G401.6 (cell line): Measurements from ENCODE around the gene MRPL58.

ENCODE experiments used
- FAIRE-seq: peaks from 2 replicates; lab custom pipeline; 2012; peaks lifted over from hg19 to GRCh38; lab: Jason Lieb, UNC

The MRPL58 gene

DNA sequence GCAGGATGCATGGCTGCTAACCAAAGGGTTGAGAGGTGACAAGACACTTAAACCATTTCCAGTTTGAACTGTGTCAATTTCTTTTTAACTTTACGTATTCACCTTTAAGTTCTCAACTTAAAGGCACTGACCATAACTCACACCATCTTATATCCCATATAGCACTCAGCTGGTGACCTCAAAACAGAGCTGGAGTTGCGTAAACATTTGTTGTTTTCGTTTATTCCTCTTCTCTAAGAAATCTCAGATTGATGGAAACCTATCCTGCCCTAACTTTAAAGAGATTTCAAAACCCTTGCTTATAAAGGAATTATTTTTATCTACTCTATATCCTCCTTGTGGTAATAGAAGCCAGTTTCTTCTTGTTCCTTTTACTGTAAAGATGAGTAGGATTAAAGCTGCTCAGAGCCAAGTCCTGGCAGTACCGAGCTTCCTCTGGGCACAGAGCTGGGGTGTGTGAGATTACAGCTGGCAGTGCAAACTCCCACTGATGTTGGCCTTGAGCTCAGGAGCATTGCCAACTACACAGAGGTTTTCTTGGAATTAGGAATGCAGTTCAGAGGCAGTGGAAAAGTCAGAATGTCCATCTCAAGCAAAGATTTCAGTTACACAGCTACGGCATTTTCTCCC lies 35.9 kb downstream of the MRPL58 start:
- no peak for FAIRE-seq

DNA sequence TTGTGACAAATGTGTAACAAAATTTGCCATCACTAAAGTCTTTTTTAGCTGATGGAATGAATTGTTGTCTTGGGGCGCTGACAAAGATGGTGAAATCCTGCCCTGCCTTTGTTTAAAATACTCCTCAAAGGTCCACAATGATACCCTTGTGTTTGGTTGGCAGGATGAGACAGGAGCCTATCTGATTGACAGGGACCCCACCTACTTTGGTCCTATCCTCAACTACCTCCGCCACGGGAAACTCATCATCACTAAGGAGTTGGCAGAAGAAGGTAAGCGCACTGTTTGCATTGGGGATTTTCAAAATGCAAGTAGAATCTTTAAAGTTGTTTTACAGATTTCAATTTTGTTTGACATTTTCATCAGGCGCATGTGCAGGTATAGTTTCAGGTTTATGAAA lies 36.6 kb downstream of the MRPL58 start:
- no peak for FAIRE-seq

DNA sequence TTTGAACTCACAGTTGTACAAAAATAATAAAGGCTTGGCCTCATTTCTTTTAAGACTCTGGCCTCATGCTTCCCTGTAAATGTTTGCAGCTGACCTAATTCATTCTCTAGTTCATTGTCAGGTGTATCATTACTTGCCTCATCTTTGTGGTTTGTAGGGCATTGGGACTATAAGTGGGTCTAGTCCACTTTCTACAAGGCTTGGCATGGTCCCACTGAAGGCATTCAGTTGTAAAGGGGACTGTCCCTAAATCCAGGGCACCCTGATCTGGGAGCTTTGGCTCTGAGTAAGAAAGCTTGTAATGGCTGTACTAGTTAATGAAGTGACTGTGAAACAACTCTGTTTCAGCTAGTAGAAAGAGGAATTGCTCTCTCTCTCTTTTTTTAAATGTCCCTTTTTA lies 37.2 kb downstream of the MRPL58 start:
- no peak for FAIRE-seq

DNA sequence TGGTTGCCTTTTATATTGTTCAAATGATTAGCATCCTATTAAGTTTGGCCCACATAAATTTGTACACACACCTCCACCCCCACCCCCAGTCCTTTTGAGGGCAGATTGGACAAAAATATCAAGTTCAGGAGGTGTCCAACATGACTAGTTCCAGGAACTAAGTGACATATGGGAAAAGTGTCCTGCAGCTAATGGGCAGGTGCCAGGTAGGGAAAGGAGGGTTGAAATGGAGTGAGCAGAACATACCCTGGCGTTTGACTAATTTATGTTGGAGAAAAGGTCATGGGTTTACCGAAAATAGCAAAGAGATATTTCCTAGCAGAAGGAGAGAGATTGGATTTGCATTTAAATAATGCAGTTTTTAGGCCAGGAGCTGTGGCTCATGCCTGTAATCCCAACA lies 39.5 kb downstream of the MRPL58 start:
- FAIRE-seq: no peak

DNA sequence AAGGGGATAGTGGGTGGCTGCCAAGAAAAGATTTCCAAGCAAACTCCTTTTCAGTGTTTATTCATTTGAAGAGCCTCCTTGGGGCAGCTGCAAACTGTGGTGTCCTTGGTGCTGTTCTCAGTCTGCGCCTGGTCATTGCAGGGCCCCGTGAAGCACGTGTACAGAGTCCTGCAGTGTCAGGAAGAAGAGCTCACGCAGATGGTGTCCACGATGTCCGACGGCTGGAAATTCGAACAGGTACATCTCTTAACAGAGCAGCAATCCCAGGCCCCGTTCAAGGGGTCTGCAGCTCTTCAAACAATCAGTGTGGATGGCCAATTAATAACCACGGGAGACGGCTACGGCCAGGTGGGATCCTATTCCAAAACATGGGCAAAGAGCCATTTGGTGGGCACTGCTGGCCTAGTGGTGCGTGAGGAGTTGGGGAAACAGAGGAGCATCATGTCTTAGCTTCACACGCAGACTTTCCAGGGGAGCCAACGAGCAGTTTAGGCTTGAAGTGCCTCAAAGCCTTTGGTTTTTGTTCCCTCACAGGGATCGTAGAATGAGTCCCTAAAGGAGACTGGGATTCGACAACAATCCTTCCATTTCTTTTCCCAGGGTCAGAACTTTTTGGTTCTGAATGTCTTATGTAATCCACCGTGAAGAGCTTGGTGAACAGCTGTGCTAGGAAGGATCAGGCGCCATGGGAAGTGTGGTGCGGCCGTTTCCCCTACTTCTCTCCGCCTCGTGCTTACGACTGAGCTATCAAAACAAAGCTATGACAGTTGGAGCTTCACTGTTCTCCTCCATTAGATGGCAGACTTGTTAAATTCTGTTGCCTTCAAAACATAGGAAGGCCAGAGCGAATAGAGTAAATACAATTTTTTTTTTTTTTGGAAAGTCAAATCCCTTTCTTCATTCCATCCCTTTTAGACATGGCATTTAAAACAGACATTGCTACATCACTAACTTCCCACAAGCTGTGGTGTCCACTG lies 47.2 kb downstream of the MRPL58 start:
- FAIRE-seq: peak; percentile 95

DNA sequence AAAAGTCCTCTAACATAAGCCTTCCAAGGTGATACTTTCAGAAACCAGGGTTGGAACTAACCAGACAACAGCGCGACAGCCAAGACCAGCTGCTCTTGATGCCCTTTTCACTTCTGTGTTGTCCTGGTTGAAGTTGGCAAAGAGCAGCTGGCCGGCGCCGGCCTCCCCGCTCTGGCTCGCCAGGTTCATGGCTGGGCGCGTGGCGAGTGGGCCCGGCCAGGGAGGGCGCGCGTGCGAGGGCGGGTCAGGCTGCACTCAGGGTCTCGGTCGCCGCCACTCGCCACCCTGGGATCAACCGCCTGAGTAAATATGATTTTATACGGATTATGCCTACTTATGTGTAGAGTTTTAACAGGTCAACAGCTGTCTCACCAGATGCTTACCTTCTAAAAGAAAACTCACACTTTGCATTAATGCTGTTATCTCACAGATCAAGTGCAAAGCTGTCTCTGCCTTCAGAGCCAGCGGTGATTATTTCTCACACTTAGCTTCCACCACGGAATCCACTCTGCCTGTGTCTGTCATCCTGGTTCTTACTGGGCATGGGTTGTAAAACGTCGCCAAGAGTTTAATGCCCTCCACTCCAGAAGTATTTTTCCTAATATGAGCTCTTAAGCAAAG lies 48.1 kb downstream of the MRPL58 start:
- no peak for FAIRE-seq

DNA sequence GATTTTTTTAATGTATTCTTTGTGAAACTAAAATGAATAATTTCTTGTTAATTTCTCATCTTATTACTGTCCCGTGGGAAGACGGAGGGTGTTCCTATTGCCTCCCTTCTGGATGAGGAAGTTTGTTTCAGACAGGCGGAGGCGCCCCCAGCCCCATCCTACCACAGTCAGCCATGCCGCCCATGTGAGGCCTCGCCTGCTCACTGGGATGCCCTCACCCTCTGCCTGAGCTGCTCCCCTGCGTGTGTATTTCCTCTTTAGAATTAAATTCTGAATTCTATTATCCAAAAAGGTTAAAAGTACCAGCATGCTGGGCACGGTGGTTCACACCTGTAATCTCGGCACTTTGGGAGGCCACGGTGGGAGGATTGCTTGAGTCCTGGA lies 48.6 kb downstream of the MRPL58 start:
- FAIRE-seq: no peak

DNA sequence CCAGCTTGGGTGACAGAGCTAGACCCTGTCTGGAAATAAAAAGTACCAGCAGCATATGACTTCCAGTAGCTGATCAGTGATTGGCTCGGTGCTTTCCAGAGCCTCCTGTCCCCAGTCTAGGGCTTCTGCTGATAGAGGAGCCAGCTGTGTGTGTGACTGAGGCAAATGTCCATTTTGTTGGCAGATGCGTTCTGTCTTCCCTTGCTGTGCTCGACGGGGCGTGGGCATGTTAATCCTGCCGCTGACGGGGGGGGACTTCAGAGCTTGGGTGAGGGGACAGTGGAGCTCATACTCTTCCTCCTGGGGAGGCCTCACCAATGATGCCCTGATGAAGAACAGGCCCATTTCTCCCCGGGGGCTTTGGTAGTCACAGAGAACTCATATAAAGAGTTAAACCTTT lies 49.1 kb downstream of the MRPL58 start:
- no peak for FAIRE-seq

DNA sequence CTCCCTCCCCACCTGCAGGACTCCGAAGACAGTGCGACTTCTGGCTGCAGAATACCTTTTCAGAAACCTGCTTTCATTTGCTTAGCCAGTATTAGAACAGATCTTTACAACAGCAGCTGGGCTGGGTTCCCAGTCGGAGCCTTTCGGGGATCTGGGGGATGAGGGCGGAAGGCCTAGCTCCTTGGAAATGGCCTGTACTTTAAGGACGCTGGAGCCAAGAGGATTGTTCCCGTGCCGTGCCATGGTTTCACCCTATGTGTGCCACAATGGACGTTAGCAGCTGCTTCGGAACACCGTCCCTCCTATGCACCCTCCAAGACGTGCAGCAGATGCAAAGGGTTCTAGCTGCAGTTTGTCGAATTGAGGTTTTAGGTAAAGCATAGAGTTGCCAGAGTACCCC lies 50.7 kb downstream of the MRPL58 start:
- no peak for FAIRE-seq

DNA sequence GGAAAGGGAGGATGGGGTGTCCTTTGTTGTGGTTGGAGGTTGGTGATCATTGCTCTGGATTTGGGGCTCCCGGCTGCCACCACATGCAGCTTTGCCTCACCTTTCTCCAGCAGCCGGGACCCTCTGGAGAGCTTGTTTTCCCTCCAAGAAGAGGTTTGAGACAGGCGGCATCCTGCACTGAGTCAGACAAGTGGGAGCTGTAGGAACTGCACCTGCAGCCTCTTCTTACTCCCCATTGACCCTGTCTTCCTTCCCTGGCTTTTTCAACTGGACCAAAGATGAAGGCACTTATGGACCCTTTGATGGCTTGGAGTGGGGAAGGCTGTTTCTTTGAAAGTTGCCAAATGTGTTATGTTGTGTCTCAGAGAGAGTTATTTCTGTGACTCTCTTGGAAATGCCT lies 51.2 kb downstream of the MRPL58 start:
- no peak for FAIRE-seq

DNA sequence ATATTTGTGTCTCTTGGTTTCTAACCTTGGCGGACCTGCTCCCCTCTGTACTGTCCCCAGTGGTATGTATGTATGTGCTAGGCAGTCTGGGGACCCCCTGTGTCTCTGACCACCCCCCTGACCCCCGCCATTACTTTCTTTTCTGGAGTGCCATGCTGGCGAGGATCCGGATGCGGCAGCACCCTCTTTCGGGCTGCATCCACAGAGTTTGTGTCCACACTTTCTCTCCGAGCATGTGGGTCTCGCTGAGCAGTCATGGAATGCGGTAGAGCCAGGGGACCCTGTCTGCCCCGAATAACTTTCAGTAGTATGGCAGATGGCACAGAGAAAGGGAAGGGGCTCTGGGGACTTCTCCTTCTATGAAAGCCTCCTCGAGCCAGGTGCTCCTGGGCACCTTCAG lies 51.6 kb downstream of the MRPL58 start:
- FAIRE-seq: no peak

DNA sequence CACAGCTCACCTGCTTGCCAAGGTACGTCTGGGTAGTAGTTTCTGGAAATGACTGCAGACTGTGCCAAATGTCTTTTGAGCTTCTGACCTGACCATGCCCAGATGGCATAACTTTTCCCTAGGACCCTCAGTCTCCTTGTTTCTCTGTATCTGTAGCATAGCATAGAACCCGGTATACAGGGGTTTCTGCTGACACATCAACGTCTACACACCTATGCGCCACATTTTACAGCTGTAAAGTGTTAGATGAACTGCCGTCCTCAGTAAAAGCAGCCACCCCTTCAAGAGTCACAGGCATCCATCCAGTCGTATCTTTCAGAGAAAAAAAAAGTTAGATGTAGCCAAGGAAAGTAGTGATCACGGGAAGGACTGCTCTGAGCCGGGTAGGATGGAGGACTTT lies 52.0 kb downstream of the MRPL58 start:
- no peak for FAIRE-seq

DNA sequence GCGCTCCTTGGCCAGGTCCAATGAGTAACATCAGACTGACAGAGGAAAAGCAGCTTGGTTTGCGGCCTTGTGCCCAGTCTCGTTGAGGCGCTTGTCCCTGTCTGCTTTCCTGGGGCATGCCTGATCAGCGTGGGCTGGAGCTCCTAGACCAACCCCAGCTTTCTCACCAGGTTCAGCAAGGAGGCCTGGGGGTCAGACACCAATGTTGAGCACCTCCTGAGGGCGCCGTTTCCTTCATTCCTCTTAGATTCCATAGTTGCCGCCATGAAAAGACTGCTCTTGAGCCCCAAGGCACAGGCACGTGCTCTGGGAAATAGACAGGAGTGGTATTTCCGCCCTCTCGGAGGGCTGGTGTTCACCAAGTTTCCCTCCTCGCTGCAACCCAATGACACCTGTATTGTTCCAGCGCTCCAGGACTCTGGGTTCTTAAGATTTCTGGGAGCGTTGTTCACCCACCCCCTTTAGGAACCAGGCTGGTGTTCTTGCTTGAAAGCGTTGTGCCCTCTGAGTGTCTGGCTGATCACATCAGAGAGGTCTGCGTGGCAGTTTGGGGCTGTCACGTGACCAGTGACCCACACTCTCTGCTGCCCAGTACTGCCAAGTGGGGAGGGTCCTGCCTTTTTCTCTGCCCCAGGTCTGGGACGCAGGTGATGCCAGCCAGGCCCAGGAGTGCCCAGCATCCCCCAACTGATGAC lies 52.5 kb downstream of the MRPL58 start:
- no peak for FAIRE-seq

DNA sequence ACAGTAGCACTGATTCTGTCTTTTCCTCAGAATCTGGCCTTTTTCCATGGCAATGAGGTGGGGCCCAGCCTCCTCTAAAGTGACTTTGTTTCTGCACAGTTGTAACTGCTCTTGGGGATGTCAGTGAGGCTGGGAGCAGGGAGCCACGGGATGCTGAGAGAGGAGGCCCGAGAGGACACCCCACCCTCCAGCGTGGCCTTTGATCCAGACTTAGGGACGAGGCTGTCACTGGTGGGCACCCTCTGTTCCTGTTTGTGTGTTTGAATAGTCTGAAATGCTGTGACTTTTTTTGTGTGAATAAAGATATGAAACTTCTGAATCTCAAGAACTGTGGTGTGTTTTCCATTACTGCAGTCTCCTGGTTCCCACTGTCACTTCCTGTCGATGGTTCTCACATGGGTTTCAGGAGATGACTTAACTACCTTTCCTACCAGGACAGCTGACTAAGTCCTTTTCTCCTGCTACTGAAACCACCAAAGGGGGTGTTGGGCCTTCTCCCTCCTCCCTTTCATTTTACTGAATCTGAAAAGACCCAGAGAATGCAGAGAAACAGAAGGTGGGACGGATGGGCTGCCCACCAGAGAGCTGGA lies 53.2 kb downstream of the MRPL58 start:
- FAIRE-seq: no peak

DNA sequence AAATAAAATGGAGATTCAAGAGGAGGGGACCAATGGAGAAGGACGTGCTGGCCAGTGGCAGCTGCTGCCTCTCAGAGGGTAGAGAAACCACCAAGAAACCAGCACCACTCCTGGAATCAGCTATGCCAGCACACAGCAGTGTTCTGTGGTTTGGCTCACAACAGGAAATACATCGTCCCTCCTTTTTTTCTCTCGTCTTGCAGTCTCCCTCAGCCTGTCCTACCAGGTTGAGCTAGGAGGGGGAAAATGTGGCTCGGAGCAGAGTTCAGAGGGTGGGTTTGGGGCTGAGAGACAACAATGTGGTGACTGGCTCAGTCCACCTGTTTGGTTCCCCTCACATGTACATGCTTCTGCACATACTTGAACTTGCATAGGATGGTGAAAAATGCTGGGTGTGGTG lies 55.4 kb downstream of the MRPL58 start:
- FAIRE-seq: no peak

DNA sequence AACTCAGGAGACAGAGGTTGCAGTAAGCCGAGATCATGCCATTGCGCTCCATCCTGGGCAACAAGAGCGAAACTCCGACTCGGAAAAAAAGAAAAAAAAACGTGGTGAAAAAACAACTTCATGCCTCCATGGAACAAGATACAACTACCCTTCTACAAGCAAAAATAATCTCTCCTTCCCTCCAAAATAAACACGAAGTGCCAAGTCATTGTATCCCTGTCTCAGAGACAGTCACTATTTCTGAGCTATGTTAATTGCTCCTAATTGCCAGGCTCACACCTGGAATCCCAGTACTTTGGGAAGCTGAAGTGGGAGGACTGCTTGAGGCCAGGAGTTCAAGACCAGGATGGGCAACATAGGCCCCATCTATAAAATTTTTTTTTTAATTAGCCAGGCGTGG lies 56.3 kb downstream of the MRPL58 start:
- no peak for FAIRE-seq

DNA sequence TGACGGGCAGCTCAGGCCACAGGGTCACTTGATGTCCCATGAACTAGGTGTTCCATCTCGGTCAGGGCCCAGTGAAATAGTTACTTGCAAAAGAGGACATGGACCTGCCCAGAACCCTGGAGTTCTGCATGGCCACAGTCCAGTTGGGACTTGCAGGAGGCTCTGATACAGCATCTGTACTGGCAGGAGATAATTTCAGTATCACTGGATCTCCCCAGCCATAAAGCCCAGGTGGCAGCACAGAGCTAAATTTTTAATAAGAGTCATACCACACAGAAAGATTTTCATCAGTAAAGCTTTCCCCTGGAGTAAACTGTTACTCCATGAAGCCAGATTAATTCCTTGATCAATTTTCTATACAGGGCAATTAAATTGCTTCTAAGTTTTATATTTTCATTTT lies 57.3 kb downstream of the MRPL58 start:
- no peak for FAIRE-seq
